NK-92 (cell line): ENCODE measurements around the gene PHLDB1.
"Not testable (repeated sequence)": the region's sequence is repeated elsewhere in the genome, so short reads cannot be mapped to it uniquely, and the experiment has no call there.

Experiments used
- DNase-seq: peaks from one replicate; lab custom pipeline; 2025; ENCODE audit not compliant: unreplicated experiment; lab: John Stamatoyannopoulos, UW

The PHLDB1 gene

GRCh38 chr11:118605116-118605867 is 2.1 kb upstream of the PHLDB1 start:
- no peak for DNase-seq

- DNase-seq: no peak
Measured at GRCh38 chr11:118606157-118606843, 1.1 kb upstream of the PHLDB1 start.

DNA sequence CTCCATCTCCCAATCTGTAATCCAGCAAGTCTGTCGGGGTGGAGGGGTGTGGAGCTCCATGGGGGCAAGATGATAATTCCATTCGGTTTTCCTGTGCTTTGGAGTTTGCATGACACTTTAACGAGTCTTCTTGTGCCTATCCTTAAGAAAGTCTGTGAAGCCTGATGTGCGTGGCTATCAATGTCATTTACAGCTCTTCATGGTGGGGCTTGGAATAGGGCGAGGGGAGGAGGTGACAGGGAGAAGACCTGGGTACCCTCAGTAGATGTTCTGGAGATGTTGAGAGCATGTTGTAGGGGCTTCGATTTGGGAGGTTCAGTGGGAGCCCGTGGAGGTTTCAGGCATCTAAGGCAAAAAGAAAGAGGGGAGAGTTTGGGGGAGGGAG is 579 bp upstream of the PHLDB1 start:
- no peak for DNase-seq

DNA sequence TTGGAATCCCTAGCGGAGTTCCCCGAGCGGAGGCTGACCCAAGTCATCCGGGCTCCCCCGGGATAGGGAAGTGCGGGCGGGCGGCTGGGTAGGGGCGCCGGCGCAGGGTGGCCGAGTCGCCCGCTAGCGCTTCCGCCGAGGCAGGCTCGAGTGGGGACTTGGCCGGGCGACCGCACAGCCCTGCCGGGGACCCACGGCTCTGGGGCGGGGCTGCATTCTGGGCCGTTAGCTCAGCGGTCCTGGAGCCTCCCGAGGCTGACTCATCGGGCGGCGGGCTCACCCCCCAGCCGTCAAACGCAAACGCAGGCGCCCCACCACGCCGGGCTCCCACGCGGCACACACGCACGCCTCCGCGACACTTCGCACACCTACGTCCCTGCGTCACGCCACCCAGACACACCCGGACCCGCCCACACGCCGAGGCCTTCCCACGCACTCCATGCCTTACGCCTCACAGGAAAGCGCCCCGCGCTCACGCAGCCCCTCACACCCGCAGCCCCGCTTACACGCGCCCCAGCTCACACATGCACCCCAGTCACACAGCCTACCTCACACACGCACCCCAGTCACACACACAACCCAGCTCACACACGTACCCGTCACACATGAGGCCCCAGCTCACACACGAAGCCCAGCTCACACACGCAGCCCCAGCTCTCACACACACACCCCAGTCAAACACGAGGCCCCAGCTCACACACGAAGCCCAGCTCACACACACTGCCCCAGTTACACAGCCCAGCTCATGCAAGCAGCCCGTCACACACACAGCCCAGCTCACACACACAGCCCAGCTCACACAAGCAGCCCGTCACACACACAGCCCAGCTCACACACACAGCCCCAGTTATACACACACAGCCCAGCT is 1.2 kb downstream of the PHLDB1 start:
- DNase-seq: peak; percentile 41

- no peak for DNase-seq
Measured at GRCh38 chr11:118609380-118610224, 2.2 kb downstream of the PHLDB1 start.

DNA sequence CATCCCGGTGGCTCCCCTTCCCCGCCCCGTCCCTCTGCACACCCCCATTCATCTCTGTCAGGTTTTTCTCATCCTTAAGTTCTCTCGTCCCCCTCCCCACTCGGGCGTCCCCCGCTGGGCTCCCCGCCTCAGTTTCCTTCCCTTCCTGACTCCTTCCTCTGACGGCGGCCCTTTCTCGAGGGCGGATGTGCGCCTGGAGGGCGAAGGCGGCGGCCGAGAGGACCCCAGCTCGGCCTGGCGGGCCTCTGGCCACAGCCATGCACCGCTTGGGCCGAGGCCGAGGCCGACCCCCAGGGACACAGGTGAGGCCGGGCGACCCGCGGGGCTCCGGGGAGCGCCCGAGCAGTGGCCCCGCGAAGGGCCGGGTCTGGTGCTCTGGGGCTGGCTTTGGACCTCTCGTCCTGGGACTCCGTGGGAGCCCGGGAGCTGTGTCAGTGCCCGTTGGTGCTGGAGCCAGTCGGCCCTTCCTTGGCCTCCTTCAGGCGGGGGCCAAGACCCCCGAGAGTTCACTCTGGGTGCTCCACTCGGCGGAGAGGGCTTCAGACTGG is 2.9 kb downstream of the PHLDB1 start:
- no peak for DNase-seq

GRCh38 chr11:118610773-118611432 is 3.5 kb downstream of the PHLDB1 start:
- DNase-seq: no peak

DNA sequence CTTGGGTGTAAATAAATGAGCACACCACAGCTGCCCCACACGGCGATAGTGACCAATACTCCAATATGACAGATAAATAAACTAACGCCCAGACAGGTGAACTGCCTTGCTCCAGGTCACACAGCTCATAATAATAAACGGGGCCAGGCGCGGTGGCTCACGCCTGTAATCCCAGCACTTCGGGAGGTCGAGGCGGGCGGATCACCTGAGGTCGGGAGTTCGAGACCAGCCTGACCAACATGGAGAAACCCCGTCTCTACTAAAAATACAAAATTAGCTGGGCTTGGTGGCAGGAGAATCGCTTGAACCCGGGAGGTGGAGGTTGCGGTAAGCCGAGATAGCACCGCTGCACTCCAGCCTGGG is 4.0 kb downstream of the PHLDB1 start:
- DNase-seq: not testable (repeated sequence)

DNA sequence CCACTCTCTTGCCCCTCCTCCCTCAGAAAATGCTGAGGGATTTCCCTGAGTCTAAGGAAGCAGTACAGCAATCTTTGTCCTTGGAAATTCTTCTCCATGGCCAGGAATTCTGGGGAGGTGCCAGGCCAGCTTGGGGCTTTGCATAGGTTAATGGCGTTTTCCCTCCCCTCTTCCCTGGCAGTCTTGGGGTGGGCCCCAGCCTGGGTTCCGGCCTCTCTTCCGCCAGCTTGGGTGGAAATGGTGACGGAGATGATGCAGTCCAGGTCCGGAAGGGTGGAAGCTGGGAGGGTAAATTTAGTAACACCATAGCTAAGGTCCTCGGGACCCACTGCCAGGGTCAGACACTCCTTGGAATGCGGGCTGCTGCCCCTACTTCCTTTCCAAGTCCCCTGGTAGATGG is 5.0 kb downstream of the PHLDB1 start:
- no peak for DNase-seq

DNA sequence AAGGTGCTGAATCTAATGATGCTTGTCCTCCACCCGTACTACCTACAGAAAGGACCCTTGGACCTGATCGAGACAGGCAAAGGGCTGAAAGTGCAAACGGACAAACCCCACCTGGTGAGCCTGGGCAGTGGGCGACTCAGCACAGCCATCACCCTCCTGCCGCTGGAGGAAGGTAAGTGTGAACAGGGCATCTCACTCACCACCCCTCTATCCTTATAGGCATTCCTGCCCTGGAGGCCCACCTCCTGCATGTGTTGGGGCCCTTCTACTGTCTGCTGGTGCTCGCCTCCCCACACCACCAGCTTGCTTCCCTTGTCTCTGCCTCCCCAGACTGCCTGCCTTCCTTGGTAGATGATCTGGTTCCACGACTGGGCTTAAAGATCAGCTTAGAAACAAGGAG is 7.1 kb downstream of the PHLDB1 start:
- no peak for DNase-seq

GRCh38 chr11:118615282-118615975 is 8.0 kb downstream of the PHLDB1 start:
- no peak for DNase-seq

- no peak for DNase-seq
Measured at GRCh38 chr11:118615976-118616371, 8.6 kb downstream of the PHLDB1 start.

GRCh38 chr11:118618115-118618990 is 10.9 kb downstream of the PHLDB1 start:
- no peak for DNase-seq

DNA sequence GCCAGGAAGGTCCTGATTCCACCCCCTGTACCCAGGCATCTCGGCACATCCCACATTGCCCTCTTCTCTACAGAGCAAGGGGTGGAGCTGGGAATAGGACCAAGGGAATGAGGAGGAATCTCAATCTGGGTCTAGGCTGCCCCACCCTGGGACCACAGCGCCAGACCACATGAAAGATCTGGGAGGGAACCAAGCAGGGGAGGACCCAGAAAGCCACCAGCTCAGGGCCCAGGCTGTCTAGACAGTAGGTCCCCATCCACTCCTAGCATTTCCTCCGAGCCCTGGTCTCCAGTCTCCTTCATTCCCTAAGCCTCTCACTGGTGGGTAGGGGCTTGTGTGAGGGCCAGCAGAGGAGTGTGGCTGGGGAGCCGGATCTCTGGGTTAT is 11.6 kb downstream of the PHLDB1 start:
- no peak for DNase-seq

DNA sequence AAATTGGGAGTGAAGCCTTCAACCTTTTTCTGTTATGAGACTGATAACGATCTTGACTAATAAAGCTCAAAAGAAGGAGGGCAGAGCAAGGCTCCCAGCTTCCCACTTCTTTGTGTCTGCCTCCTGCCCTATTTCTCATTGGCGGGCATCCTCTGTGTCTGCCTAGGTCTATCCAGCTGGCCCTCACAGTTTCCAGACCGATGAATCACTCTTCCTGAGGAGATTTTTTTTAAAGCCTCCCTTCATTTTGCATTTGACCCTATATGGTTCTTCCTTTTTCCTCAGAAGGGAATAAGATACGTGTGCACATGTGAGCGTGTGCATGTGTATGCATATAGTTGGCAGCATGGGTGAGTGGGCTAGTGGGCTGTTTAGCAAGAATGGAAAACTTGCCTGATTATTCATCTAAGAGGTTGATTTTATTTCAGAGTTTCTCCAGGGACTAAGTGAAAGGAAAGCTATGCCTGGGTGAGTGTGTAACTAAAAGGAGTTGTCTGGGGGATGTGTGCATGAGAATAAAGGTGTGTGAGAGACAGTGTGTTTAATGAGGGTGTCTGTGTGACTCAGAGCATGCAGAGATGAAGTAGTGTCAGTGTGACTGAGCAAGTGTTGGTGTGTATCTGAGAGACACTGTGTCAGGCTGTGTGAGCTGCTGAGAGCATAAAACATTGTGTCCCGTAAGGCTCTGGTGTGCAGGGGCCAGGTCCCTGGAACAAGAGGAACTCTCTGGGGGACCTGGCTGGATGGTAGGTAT is 12.2 kb downstream of the PHLDB1 start:
- DNase-seq: no peak

GRCh38 chr11:118620529-118621070 is 13.2 kb downstream of the PHLDB1 start:
- DNase-seq: no peak

DNA sequence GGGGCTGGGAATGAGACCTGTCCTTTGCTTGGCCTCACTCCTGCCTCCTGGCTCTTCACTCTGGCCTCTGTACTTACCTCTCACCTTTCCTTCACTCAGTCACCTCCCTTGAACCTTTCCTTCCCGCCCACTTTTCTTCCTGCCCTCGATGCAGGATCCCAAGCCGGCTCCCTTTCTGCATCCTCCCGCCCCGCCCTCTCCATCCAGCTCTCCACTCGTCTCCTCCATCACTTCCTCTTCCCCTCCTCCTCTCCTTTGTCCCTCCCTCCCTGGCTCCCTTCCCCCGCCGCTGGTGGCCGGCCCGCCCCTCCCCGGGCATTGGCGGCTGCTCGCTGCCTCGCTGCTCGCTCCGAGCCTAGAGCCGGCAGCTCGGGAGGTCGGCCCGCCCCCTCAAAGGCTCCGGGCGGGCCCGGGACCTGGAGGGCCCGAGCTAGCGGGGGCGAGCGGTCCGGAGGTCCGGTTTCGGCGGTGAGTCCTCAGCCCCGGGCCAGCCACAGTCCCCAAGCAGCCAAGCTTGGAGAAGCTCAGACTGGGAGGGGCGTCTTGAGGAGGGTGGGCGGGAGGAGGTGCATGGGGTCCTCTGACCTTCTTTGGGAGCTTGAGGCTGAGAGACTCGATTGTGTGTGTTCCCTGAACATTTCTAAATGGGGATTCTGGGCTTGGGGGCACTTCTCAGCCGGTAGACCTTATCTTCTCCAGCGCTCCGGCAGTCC is 13.8 kb downstream of the PHLDB1 start:
- no peak for DNase-seq
